Hematopoietic multipotent progenitor cell treated with erythropoietin and hydrocortisone succinate and interleukin-3 and kit ligand, for 4 days (in vitro differentiated cells): ENCODE data around the gene YJU2.

Experiments used
- DNase-seq: peaks from one replicate; pipeline ENCODE4 v3.0.0-alpha.2; 2015

The YJU2 gene

DNA sequence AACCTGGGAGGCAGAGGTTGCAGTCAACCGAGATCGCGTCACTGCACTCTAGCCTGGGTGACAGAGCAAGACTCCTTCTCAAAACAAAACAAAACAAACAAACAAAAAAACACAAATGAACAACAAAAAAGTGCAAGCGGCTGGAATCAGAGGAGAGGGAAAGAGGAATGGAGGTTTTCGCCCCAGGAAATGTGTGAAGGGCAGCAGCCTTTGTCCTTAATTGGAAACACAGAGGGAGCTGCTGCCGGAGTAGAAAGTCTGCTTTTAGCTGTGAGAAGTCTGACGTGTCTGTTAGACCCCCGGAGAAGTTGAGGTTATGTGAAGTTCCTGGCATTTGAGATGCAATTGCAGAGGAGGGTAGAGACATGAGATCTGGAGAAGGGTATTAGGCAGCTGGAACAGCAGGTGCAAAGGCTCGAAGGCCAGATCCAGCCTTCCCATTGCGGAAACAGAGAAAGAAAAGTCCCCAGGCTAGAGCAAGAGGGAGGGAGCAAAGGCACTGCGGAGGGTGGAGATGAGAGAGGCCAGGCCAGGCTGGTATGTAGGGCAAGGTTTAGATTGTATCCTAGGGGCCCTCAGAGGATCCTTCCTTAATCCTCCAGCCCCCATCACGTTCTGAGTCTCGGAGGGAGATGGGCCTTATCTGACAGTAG lies 54.8 kb downstream of the YJU2 start:
- DNase-seq = peak; percentile 43

DNA sequence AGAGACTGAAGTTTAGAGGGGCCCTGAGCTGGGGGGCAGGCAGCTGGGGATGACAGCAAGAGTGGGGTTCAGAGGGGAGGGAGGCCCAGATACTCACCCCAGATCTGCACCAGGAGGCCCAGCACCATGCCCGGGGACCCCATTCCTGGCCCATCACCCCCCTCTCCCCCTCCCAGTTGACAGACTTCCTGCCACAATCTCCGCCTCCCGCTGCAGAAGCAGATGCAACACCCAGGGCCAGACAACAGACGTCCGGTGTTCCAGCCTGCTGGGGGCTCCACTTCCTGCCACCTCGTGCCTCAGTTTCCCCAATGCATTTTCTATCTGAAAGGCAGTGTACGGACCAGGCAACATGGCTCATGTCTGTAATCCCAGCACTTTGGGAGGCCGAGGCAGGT lies 55.4 kb downstream of the YJU2 start, which contains the start of gene TMIGD2:
TSS of gene TMIGD2 (minus strand) at position 147 of the 398 bp plus-strand sequence. CDS start at position 143, 4 bp downstream.
- DNase-seq = peak; percentile 54

DNA sequence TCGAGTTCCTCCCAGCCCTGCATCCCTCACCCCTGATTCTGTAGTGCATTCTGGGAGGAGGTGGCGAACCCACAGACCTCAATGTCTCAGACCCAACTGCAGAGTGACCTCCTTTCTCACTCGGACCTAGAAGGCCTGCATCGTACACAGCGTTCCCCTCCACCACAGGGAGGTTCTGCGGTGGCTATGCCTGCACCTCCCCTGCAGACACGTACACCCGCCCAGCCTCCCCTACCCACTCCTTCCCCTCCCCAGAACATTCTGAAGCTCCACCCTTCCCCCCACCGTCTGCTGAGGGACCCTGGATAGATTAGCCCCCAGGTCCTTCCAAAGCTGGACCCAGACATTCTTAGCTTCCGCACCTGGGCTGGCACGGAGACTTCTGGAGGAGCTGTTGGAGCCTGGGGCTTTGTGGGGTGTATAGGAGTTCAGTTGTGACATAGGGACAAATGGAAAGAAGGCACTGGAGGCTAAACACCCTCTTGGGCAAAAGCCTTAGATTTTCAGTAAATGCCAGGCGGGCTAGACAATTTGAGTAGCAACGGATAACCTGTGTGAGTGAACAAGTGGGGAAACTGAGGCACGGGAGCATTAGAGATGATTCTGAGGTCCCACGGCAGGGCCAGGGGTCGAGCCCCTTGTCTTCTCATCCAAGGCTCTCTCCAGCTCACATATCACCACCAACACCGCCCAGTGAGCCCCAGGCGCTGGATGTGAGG lies 57.1 kb downstream of the YJU2 start:
- no peak for DNase-seq

DNA sequence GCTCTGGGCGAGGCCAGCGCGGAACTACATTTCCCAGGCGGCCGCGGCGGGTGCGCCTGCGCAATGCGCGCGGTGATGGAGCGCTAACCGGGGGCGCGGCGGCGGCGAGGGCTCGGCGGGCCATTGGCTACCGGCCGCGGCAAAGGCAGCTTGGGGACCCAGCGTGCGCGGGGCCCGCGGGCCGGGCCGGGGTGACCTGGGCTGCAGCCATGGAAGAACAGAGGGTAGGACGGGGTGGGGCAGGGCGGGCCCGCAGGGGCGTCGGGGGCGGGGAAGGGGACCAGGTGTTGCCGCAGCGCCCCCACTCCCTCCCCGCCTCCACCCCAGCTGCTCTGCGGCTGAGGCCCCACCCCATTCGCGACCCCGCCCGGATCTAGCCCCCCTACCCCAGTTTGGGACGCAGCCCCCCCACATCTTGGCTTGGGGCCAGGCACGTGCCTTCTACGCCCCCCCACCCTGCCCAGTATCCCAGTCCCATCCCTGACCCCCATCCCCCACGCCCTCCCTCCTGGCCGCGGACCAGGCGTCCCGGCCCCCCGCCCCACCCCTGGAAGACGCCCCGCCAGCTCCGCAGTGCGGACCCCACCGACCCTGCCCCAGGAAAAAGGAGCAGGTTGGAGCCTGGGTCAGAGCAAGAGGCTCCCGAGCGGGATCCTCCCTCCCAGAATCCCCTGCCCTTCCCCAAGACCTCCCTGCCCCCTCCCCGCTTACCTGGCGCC lies 57.8 kb downstream of the YJU2 start, which contains the start of gene FSD1:
TSS of gene FSD1 (plus strand) at position 61 of the 719 bp plus-strand sequence. CDS start at position 210, 149 bp downstream.
- peak; percentile 86 for DNase-seq

DNA sequence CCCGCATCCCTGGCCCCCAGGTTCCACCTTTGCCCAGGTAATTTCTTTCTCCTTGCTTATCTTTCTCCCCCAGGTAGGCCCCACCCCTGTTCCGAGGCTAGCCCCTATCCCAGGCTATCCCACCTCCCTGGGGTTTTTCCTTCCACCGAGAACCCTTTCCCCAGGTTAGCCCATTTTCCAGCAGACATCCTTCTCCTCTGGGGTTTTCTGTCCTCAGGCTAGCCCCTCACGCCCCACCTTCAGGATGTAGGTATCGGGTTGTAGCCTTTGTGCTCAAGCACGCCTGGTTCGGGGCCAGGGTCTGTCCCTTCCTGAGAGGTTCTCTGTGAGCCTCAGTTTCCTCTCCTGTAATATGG lies 58.4 kb downstream of the YJU2 start:
- no peak for DNase-seq

DNA sequence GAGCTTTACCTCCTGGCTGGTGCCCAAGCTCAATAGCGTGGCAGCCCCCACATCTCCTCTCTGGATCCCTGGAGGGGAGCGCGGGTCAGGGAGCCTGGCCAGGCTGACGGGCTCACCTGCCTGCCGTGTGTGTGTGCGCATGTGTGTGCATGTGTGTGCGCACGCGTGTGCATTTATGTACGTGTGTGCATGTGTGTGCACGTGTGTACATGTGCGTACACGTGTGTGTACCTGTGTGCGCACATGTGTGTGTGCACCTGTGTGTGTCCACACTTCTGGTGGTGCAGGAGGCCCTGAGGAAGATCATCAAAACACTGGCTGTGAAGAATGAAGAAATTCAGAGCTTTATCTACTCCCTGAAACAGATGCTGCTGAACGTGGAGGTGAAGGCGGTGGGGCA lies 58.8 kb downstream of the YJU2 start:
- DNase-seq = no peak

DNA sequence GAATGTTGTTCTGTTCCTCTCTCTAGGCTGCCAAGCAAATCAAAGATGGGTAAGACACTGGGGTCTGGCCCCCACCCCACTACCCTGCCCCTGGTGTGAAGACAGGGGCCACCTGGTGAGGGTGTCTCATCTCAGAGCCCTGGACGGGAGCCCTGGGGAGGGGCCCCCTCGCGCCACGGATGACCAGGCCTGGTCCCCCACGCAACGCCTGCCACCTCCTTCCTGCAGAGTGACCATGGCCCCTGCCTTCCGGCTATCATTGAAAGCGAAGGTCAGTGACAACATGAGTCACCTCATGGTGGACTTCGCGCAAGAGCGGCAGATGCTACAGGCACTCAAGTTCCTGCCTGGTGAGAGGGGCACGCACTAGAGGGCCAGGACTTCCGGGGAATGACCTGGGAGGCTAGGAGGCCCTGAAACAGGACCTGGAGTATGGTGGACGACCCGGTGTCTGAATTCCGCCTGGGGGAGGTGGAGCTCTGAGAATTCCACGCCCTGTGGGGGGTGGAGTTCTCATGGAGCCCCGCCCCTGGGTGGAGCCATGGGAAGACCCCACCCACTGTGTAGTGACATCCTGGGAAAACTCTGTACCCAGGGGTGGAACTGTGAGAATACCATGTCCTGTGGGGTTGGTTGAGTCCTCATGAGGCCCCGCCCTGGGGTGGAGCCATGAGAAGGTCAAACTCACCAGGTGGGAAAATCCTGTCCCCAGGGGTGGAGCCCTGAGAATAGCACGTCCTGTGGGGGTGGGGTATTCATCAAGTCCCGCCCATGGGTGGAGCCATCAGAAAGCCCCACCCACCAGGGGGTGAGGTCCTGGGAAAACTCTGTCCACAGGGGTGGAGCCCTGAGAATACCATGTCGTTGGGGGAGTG lies 63.6 kb downstream of the YJU2 start:
- peak; percentile 42 for DNase-seq

DNA sequence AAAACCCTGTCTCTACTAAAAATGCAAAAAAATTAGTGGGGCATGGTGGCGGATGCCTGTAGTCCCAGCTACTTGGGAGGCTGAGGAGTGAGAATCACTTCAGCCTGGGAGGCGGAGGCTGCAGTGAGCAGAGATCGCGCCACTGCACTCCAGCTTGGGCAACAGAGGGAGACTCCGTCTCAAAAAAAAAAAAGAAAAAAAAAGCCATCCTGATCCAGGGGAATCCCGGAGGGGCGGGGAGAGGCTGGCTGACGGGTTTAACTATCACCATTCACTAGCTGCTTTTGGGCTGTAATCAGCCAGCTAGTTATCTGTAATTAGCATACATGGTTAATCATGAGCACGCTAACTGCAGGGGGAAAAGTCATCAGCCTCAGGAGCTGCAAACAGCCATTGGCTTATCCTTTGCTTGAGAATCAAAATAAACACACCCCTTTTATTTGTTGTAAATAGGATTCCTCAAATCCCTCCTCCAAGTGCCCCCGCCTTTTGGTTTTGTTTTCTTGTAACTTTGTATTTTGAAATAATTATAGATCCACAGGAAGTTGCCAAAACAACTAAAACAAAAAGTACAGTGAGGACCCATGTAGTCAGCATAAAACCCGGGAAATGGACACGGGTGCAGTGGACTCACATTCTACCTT lies 67.1 kb downstream of the YJU2 start:
- no peak for DNase-seq

DNA sequence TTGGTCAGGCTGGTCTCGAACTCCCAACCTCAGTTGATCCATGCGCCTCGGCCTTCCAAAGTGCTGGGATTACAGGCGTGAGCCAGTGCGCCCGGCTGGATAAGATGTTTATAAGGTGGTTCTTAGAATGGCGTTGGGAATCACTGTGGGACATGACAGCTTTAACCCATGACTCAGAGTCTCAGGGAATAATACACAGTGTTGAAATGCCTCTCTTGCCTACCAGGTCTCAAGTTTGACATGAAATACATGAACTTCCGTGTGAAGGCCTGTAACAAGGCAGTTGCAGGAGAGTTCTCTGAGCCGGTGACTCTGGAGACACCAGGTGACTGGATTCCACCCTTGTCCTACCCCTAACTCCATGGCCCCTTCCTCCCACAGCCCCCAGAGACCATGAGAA lies 70.1 kb downstream of the YJU2 start:
- no peak for DNase-seq

DNA sequence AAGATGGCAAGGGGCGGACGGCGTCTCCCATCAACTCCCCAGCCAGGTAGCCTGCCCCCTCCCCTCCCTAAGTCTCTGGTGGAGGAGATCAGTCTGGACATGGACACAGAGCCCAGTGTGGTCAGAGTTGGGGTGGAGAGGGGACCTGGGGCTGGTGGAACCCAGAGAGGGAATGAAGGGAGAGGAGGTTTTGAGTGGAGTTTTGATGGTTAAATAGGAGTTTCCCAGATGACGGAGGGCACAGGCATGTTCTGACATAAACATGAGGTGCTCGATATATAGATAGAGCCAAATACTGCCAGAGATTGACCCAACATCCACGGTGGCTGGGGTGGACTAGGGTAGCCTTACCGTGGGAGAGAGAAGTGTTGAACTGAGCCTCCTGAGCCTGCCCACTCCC lies 71.6 kb downstream of the YJU2 start:
- DNase-seq = no peak
